Activated CD4-positive, alpha-beta T cell treated with anti-CD3 and anti-CD28 coated beads, Interleukin-2, Interleukin-4, amounts not matched to agents 100 ng/mL and 50 ng/mL, durations not matched to agents 16 hours and 8 hours (primary cell): ENCODE measurements around the gene ZNF681.
"Not testable (repeated sequence)": the region's sequence is repeated elsewhere in the genome, so short reads cannot be mapped to it uniquely, and the experiment has no call there.

ENCODE experiments used
- DNase-seq: peaks from one replicate; pipeline ENCODE4 v3.0.0-alpha.2; 2020; ENCODE audit warnings: low spot score

The ZNF681 gene

DNA sequence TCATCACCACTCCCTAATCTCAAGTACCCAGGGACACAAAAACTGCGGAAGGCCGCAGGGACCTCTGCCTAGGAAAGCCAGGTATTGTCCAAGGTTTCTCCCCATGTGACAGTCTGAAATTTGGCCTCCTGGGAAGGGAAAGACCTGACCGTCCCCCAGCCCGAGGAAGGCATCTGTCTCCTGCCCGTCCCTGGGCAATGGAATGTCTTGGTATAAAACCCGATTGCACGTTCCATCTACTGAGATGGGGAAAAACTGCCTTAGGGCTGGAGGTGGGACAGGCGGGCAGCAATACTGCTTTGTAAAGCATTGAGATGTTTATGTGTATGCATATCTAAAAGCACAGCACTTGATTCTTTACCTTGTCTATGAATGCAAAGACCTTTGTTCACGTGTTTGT is 65.8 kb downstream of the ZNF681 start:
- not testable (repeated sequence) for DNase-seq
